T1000 (cell line): ENCODE results near the gene NEMP2.

Experiments used
- DNase-seq: peaks from one replicate; lab custom pipeline; 2025; ENCODE audit warnings: mixed read lengths; lab: John Stamatoyannopoulos, UW

The NEMP2 gene

GRCh38 chr2:190554357-190555006, 20.0 kb upstream of the NEMP2 start:
- no peak for DNase-seq

- no peak for DNase-seq
Measured at GRCh38 chr2:190553254-190553653, 18.7 kb upstream of the NEMP2 start.

- DNase-seq, result no peak
Measured at GRCh38 chr2:190551928-190552327, 17.4 kb upstream of the NEMP2 start.

- no peak for DNase-seq
Measured at GRCh38 chr2:190550137-190550536, 15.6 kb upstream of the NEMP2 start.

- no peak for DNase-seq
Measured at GRCh38 chr2:190547886-190548285, 13.4 kb upstream of the NEMP2 start.

- no peak for DNase-seq
Measured at GRCh38 chr2:190546734-190547133, 12.2 kb upstream of the NEMP2 start.

- no peak for DNase-seq
Measured at GRCh38 chr2:190545555-190546385, 11.2 kb upstream of the NEMP2 start.

- no peak for DNase-seq
Measured at GRCh38 chr2:190545093-190545492, 10.6 kb upstream of the NEMP2 start.

GRCh38 chr2:190540048-190540447, 5.5 kb upstream of the NEMP2 start:
- no peak for DNase-seq

- DNase-seq, result no peak
Measured at GRCh38 chr2:190538201-190538600, 3.7 kb upstream of the NEMP2 start.

- peak; percentile 41 for DNase-seq
Measured at GRCh38 chr2:190537765-190538164, 3.2 kb upstream of the NEMP2 start.

GRCh38 chr2:190535586-190535985, 1.1 kb upstream of the NEMP2 start:
- no peak for DNase-seq

GRCh38 chr2:190535121-190535439, 558 bp upstream of the NEMP2 start:
- DNase-seq, result no peak

- no peak for DNase-seq
Measured at GRCh38 chr2:190533968-190534309, 583 bp downstream of the NEMP2 start.

GRCh38 chr2:190533175-190533967, 1.2 kb downstream of the NEMP2 start:
- DNase-seq, result no peak

GRCh38 chr2:190532581-190532980, 1.9 kb downstream of the NEMP2 start:
- DNase-seq, result no peak

GRCh38 chr2:190530248-190530900, 4.1 kb downstream of the NEMP2 start:
- no peak for DNase-seq

GRCh38 chr2:190529486-190530247, 4.9 kb downstream of the NEMP2 start:
- DNase-seq, result no peak

- no peak for DNase-seq
Measured at GRCh38 chr2:190528521-190529001, 6.0 kb downstream of the NEMP2 start.

- DNase-seq, result no peak
Measured at GRCh38 chr2:190527918-190528317, 6.6 kb downstream of the NEMP2 start.

GRCh38 chr2:190527214-190527613, 7.3 kb downstream of the NEMP2 start:
- DNase-seq, result no peak
